ENCODE data around the gene CISD3.
"Not testable (repeated sequence)": the region's sequence is repeated elsewhere in the genome, so short reads cannot be mapped to it uniquely, and the experiment has no call there.

CISD3 gene

GRCh38 chr17:38709104-38709820, 20.9 kb upstream of the CISD3 start:
- no peak for DNase-seq

- DNase-seq, result no peak
Observed at GRCh38 chr17:38709864-38710603, 20.1 kb upstream of the CISD3 start.

GRCh38 chr17:38710604-38710962, 19.6 kb upstream of the CISD3 start:
- DNase-seq, result no peak

GRCh38 chr17:38710985-38711384, 19.2 kb upstream of the CISD3 start:
- no peak for DNase-seq

- no peak for DNase-seq
Observed at GRCh38 chr17:38711792-38712571, 18.2 kb upstream of the CISD3 start.

GRCh38 chr17:38712593-38712992, 17.5 kb upstream of the CISD3 start:
- DNase-seq, result no peak

GRCh38 chr17:38713456-38714075, 16.6 kb upstream of the CISD3 start:
- DNase-seq, result no peak

GRCh38 chr17:38715216-38715943, 14.8 kb upstream of the CISD3 start:
- DNase-seq, result peak in 1 of 2 experiments; percentile 48

- no peak for DNase-seq
Observed at GRCh38 chr17:38716368-38717005, 13.7 kb upstream of the CISD3 start.

- DNase-seq, result no peak
Observed at GRCh38 chr17:38717139-38717745, 12.9 kb upstream of the CISD3 start.

GRCh38 chr17:38719289-38719942, 10.7 kb upstream of the CISD3 start:
- DNase-seq, result no peak

GRCh38 chr17:38719943-38720641, 10.0 kb upstream of the CISD3 start:
- DNase-seq, result no peak

- DNase-seq, result no peak
Observed at GRCh38 chr17:38720941-38721340, 9.2 kb upstream of the CISD3 start.

GRCh38 chr17:38721802-38722201, 8.3 kb upstream of the CISD3 start:
- DNase-seq, result no peak

- no peak for DNase-seq
Observed at GRCh38 chr17:38724337-38724988, 5.7 kb upstream of the CISD3 start.

GRCh38 chr17:38725066-38725465, 5.1 kb upstream of the CISD3 start:
- no peak for DNase-seq

- not testable (repeated sequence) for DNase-seq
Observed at GRCh38 chr17:38726145-38726544, 4.0 kb upstream of the CISD3 start.

- peak; percentile 83 to 89 for DNase-seq
Observed at GRCh38 chr17:38727736-38728135, 2.4 kb upstream of the CISD3 start.

- peak in 1 of 2 experiments; percentile 63 for DNase-seq
Observed at GRCh38 chr17:38728290-38728831, 1.8 kb upstream of the CISD3 start.
